GM12878 (cell line): ENCODE measurements around the gene MEIS2. TPM values are rescaled to one million over a fixed set of nuclear protein-coding genes. Genes with fewer than 3 reads are reported as not detected.

Source experiments
- ATAC-seq: fragments of 200-7000 bp; cut with Tn5 transposase; 3 replicates; pipeline ENCODE4 v1.9.1; 2020; ENCODE audit warnings: mild to moderate bottlenecking, moderate library complexity
- BruUV-seq: library from RNA; stranded (reverse); fragments of 400-500 nt; replicated peaks from 2 replicates; lab custom pipeline; 2021; lab: Mats Ljungman, UMichigan
- CTCF ChIA-PET: fragments of 300-600 bp; sonication (Branson Sonifier 250); formaldehyde crosslinking; extraction: SDS; loops from one replicate; lab custom pipeline; 2021; ENCODE audit warnings: inconsistent platforms; lab: Yijun Ruan, JAX
- POLR2A ChIA-PET: fragments of 350-600 bp; formaldehyde crosslinking; extraction: SDS; loops from one replicate; lab custom pipeline; 2021; ENCODE audit warnings: inconsistent platforms; lab: Charles Lee
- RAD21 ChIA-PET: fragments of 300-600 bp; sonication (Branson Sonifier 250); formaldehyde crosslinking; loops from one replicate; lab custom pipeline; 2023; ENCODE audit warnings: antibody characterized with exemption; ENCODE audit not compliant: unreplicated experiment; lab: Charles Lee
- SMC1A ChIA-PET: fragments of 300-600 bp; sonication (Branson Sonifier 250); formaldehyde crosslinking; loops from one replicate; lab custom pipeline; 2023; ENCODE audit not compliant: unreplicated experiment, uncharacterized antibody; lab: Charles Lee
- DNase-seq: peaks from one replicate; pipeline ENCODE4 v3.0.0-alpha.2; 2011; ENCODE audit warnings: low read depth, low spot score
- FAIRE-seq: peaks from 3 replicates; lab custom pipeline; 2011; peaks lifted over from hg19 to GRCh38; lab: Jason Lieb, UNC
- H2AFZ ChIP-seq: 2 replicates; pipeline ENCODE4 v1.6.0; 2011; ENCODE audit warnings: low read depth, low read length, control low read depth; ENCODE audit not compliant: control insufficient read depth
- H3K27ac ChIP-seq: 2 replicates; pipeline ENCODE4 v1.5.1; 2011; ENCODE audit warnings: control low read depth; ENCODE audit not compliant: control insufficient read depth, insufficient read depth
- H3K27me3 ChIP-seq, 2 experiments: replicated peaks in 1 of 2; 2 replicates each; pipeline versions ENCODE4 v1.6.0 to v1.6.1; 2011; ENCODE audit warnings: low read length in 1 of 2; ENCODE audit not compliant: control insufficient read depth in 2 of 2, insufficient read depth in 2 of 2
- H3K36me3 ChIP-seq, 2 experiments: 2 replicates each; pipeline ENCODE4 v1.5.1; 2011; ENCODE audit warnings: low read length in 1 of 2; ENCODE audit not compliant: control insufficient read depth in 2 of 2, insufficient read depth in 2 of 2
- H3K4me1 ChIP-seq: 2 replicates; pipeline ENCODE4 v1.6.1; 2011; ENCODE audit warnings: mild to moderate bottlenecking, low read length, moderate library complexity, mixed read lengths; ENCODE audit not compliant: control insufficient read depth, insufficient read depth
- H3K4me2 ChIP-seq: 2 replicates; pipeline ENCODE4 v1.6.0; 2011; ENCODE audit warnings: control low read depth; ENCODE audit not compliant: control insufficient read depth, insufficient read depth
- H3K4me3 ChIP-seq: fragments of 200-600 bp; sonication (generic); 2 replicates; pipeline ENCODE4 v1.5.1; 2016
- H3K79me2 ChIP-seq: 2 replicates; pipeline ENCODE4 v1.6.0; 2011; ENCODE audit warnings: low read length; ENCODE audit not compliant: control insufficient read depth, insufficient read depth
- H3K9ac ChIP-seq: 2 replicates; pipeline ENCODE4 v1.8.0; 2011; ENCODE audit warnings: low read length, control low read depth, mixed read lengths; ENCODE audit not compliant: control insufficient read depth, insufficient read depth
- H3K9me3 ChIP-seq: replicated peaks from 3 replicates; pipeline ENCODE4 v1.5.1; 2011; ENCODE audit warnings: mild to moderate bottlenecking, low read length; ENCODE audit not compliant: control insufficient read depth, insufficient read depth
- H4K20me1 ChIP-seq: 2 replicates; pipeline ENCODE4 v1.6.0; 2011; ENCODE audit not compliant: control insufficient read depth, insufficient read depth
- ATF7 ChIP-seq: fragments of 450-650 bp; IDR thresholded peaks from 2 replicates; pipeline ENCODE4 v1.6.1; 2016; ENCODE audit warnings: low read depth, mild to moderate bottlenecking
- BHLHE40 ChIP-seq, 2 experiments: fragments of 450-650 bp in 1 of 2; IDR thresholded peaks; 2 replicates each; pipeline ENCODE4 v1.6.1; 2011 to 2017; ENCODE audit warnings: low read depth in 2 of 2, borderline replicate concordance in 1 of 2, improper control_type of control experiment in 1 of 2, low read length in 1 of 2, mild to moderate bottlenecking in 1 of 2
- CREB1 ChIP-seq: IDR thresholded peaks from 2 replicates; pipeline ENCODE4 v1.6.1; 2012; ENCODE audit warnings: low read depth, mild to moderate bottlenecking, inconsistent platforms
- CTCF ChIP-seq, 3 experiments: IDR thresholded peaks in 2 of 3; conservative IDR thresholded peaks in 1 of 3; 2 replicates each; pipeline ENCODE4 v1.5.1; 2011; ENCODE audit warnings: low read depth in 3 of 3, low read length in 3 of 3, mild to moderate bottlenecking in 3 of 3, control low read depth in 2 of 3, moderate library complexity in 2 of 3, inconsistent platforms in 1 of 3, mixed read lengths in 1 of 3; ENCODE audit not compliant: control insufficient read depth in 2 of 3, insufficient read depth in 1 of 3; ENCODE audit errors: extremely low read depth in 1 of 3
- DPF2 ChIP-seq: fragments of 450-650 bp; IDR thresholded peaks from 2 replicates; pipeline ENCODE4 v1.6.1; 2017; ENCODE audit warnings: mild to moderate bottlenecking
- E4F1 ChIP-seq: fragments of 450-650 bp; IDR thresholded peaks from 2 replicates; pipeline ENCODE4 v1.6.1; 2018; ENCODE audit warnings: borderline replicate concordance, mild to moderate bottlenecking; ENCODE audit not compliant: partially characterized antibody
- GATAD2B ChIP-seq: fragments of 450-650 bp; conservative IDR thresholded peaks from 2 replicates; pipeline ENCODE4 v1.6.1; 2017; ENCODE audit warnings: low read depth, mild to moderate bottlenecking, moderate library complexity
- IRF4 ChIP-seq: IDR thresholded peaks from 2 replicates; pipeline ENCODE4 v1.6.1; 2011; ENCODE audit warnings: low read depth, low read length
- MXI1 ChIP-seq: fragments of 150-350 bp; IDR thresholded peaks from 2 replicates; pipeline ENCODE4 v1.6.1; 2011; ENCODE audit warnings: low read depth, mild to moderate bottlenecking, inconsistent platforms, low read length, improper control_type of control experiment
- MYB ChIP-seq: fragments of 150-350 bp; IDR thresholded peaks from 2 replicates; pipeline ENCODE4 v1.6.1; 2014; ENCODE audit warnings: mild to moderate bottlenecking, low read depth, low read length, borderline replicate concordance
- NFYA ChIP-seq: IDR thresholded peaks from 2 replicates; pipeline ENCODE4 v1.6.1; 2011; ENCODE audit warnings: low read depth, mild to moderate bottlenecking, low read length, improper control_type of control experiment, borderline replicate concordance
- RCOR1 ChIP-seq: conservative IDR thresholded peaks from 2 replicates; pipeline ENCODE4 v1.6.1; 2012; ENCODE audit warnings: low read depth, low read length, improper control_type of control experiment
- RUNX3 ChIP-seq: IDR thresholded peaks from 2 replicates; pipeline ENCODE4 v1.6.1; 2012; ENCODE audit warnings: low read length, inconsistent platforms
- SMAD1 ChIP-seq: fragments of 450-650 bp; IDR thresholded peaks from 2 replicates; pipeline ENCODE4 v1.6.1; 2018; ENCODE audit warnings: mild to moderate bottlenecking, low read depth; ENCODE audit not compliant: partially characterized antibody
- ZNF592 ChIP-seq: fragments of 450-650 bp; IDR thresholded peaks from 2 replicates; pipeline ENCODE4 v1.6.1; 2017; ENCODE audit warnings: mild to moderate bottlenecking, moderate library complexity
- WGBS: methylation state at CpG from one replicate; pipeline ENCODE4 v1.1.6; 2016; ENCODE audit warnings: low lambda C conversion rate; ENCODE audit not compliant: insufficient replicate concordance, insufficient coverage; ENCODE audit errors: missing lambda C conversion rate; 5-methylcytosine and 5-hydroxymethylcytosine counted together
- in situ Hi-C: fragments of 300-500 bp; cut with MboI; formaldehyde crosslinking; loops from 9 replicates; pipeline ENCODE4 v1.14.3; 2018; ENCODE audit warnings: mixed read lengths
- intact Hi-C: fragments of 100-400 bp; cut with micrococcal nuclease; formaldehyde crosslinking; loops from one replicate; pipeline ENCODE4 v1.14.2; 2022; ENCODE audit not compliant: unreplicated experiment
- polyA plus RNA-seq, 11 experiments: library from polyadenylated mRNA; depleted of rRNA in 4 of 11; unstranded in 6 of 11; stranded (reverse) in 5 of 11; fragments of >200 nt; fragmentation: Nextera tagmentation in 4 of 11; fragmentation: Illumina TruSeq in 1 of 11; extraction: Ambion mirVana in 4 of 11; extraction: Trizol in 1 of 11; gene quantifications; 1 replicate in 1 of 11; 2 replicates in 10 of 11; pipeline versions ENCODE4 v1.2.1 to v1.2.3, GENCODE V29; 2011 to 2016; ENCODE audit warnings: inconsistent platforms in 2 of 11, missing spikeins in 2 of 11, low read depth in 1 of 11
- total RNA-seq, 4 experiments: library from RNA; depleted of rRNA in 3 of 4; stranded (reverse); fragments of >200 nt in 3 of 4; fragmentation: Illumina TruSeq in 1 of 4; extraction: Trizol in 1 of 4; gene quantifications; 2 replicates each; pipeline versions ENCODE4 v1.2.1 to v1.2.3, GENCODE V29; 2013 to 2021

MEIS2 gene
- total and polyA plus RNA-seq, 10 of the 15 experiments (the other 5 are each of a cell fraction or from before 2014, with no cell fraction given) = 9.2 to 54.0 (median 20.4) TPM

- H3K27ac ChIP-seq = no peak overlapping the region
- ChIA-PET CTCF (no interaction called here), SMC1A (interaction anchor here (1.0 to 11.0 kb wide), 4 partner anchors 8 to 375 kb away, joined by 3 to 130 read pairs (median 13); partner anchors contain the start of gene MEIS2), POLR2A (no interaction called here), RAD21 (no interaction called here)
- H3K79me2 ChIP-seq = no peaks in the 10 kb centered on the region
- FAIRE-seq (no peak), DNase-seq (no peak), ATAC-seq (no peak)
- TF ChIP-seq CTCF (IDR thresholded peaks at IDR 0.05 in 2 of 3, conservative IDR thresholded peaks at IDR 0.05 in 1 of 3; ENCODE audit: control insufficient read depth in 2 of 3, extremely low read depth in 1 of 3, insufficient read depth in 1 of 3, low read depth in 3 of 3, low read length in 3 of 3) = no peak
- TF ChIP-seq ZNF592 = no peak
- no peak for TF ChIP-seq CREB1
- no peak for TF ChIP-seq IRF4
- no peak for TF ChIP-seq RCOR1
- TF ChIP-seq NFYA = no peak
- no peak for TF ChIP-seq E4F1
- TF ChIP-seq GATAD2B = no peak
- no peak for TF ChIP-seq MYB
- TF ChIP-seq SMAD1 = no peak
- no peak for TF ChIP-seq RUNX3
- no peak for TF ChIP-seq ATF7
- TF ChIP-seq BHLHE40 (IDR thresholded peaks at IDR 0.05; ENCODE audit: borderline replicate concordance in 1 of 2, low read depth in 2 of 2, low read length in 1 of 2) = no peak
- no peak for TF ChIP-seq DPF2
- no peak for TF ChIP-seq MXI1
- intact Hi-C loops = no loop called here
- in situ Hi-C loops = loop anchor here (25.0 kb wide), 1 partner anchor 1011 kb away; no protein-coding TSS in a partner anchor
- 9% methylated on average over 2 of the region's 2 CpGs for WGBS
- H3K4me2 ChIP-seq = no peak overlapping the region
- no peaks in the 10 kb centered on the region for H3K9me3 ChIP-seq
- no TSS peak for BruUV-seq
- H2AFZ ChIP-seq = no peak overlapping the region
- H3K4me1 ChIP-seq = 0 out of 2 replicates have a peak, but pooled peaks cover 4% of the 10 kb centered on the region
- H4K20me1 ChIP-seq = no peaks in the 10 kb centered on the region
- H3K36me3 ChIP-seq = no peaks in the 10 kb centered on the region
- peaks cover 6 to 15% of the 10 kb centered on the region in 2 experiments for H3K27me3 ChIP-seq
- no peak overlapping the region for H3K9ac ChIP-seq
- no peak overlapping the region for H3K4me3 ChIP-seq
These were observed 224.5 kb downstream of the MEIS2 start for GRCh38 chr15:36875740-36876334.
